Activated T-cell treated with anti-CD3 and anti-CD28 coated beads, Interleukin-2, amount 50 U/mL, for 48 hours (primary cell): Measurements from ENCODE around the gene GRM3.

Experiments used
- DNase-seq, 2 experiments: peaks; one replicate each; pipeline ENCODE4 v3.0.0-alpha.2; 2020

GRM3 gene

GRCh38 chr7:86908948-86909347, 265.2 kb downstream of the GRM3 start:
- DNase-seq: no peak

GRCh38 chr7:86911659-86912058, 267.9 kb downstream of the GRM3 start:
- no peak for DNase-seq

GRCh38 chr7:86913709-86914108, 270.0 kb downstream of the GRM3 start:
- no peak for DNase-seq
